Measurements from ENCODE around the gene BEGAIN.
A peak's percentile ranks its signal among the peaks of the same experiment; 100 is the strongest.

The BEGAIN gene

GRCh38 chr14:100592461-100592891, 5.3 kb upstream of the BEGAIN start:
- H4K8ac ChIP-seq (ENCODE audit: low read depth, low read length): no peak overlapping the region
- DNase-seq (ENCODE audit: low spot score): no peak
- H3K4me2 ChIP-seq (ENCODE audit: insufficient read depth, low read length, poor library complexity, severe bottlenecking): no peak overlapping the region
- no peak overlapping the region for H3K4ac ChIP-seq (ENCODE audit: low read length)
- no peak overlapping the region for H3K14ac ChIP-seq (ENCODE audit: low read length)
- H3K23ac ChIP-seq (ENCODE audit: low read depth, low read length, poor library complexity): peak overlapping the region; percentile 71
- H3K36me3 ChIP-seq (replicated peaks in 1 of 2; ENCODE audit: control insufficient read depth in 2 of 2, insufficient read depth in 2 of 2, low read length in 2 of 2): no peaks in the 10 kb centered on the region
- no peak overlapping the region for H3K27ac ChIP-seq (replicated peaks; ENCODE audit: low read length)
- H2AK5ac ChIP-seq (ENCODE audit: low read depth, low read length): peak overlapping the region; percentile 68
- peak overlapping the region; percentile 11 for H3K18ac ChIP-seq (ENCODE audit: low read length)
- peak overlapping the region; percentile 7 for H3K9ac ChIP-seq (ENCODE audit: low read depth, low read length, poor library complexity)
- H4K91ac ChIP-seq (ENCODE audit: low read depth, low read length, poor library complexity): no peak overlapping the region
- H3K27me3 ChIP-seq (ENCODE audit: control insufficient read depth in 3 of 3, insufficient read depth in 3 of 3, low read depth in 1 of 3, low read length in 3 of 3): peaks cover 0 to 69% (median 10%) of the 10 kb centered on the region in 3 experiments
- no peak overlapping the region for H2AFZ ChIP-seq (ENCODE audit: low read length)
- no CpG with 5 or more reads among the region's 10 CpGs for WGBS, 2 donors (ENCODE audit: extremely low coverage in 2 of 2, insufficient read length in 2 of 2, insufficient replicate concordance in 1 of 2)
- H2BK12ac ChIP-seq (ENCODE audit: low read length): no peak overlapping the region
- H2BK5ac ChIP-seq (ENCODE audit: low read length): no peak overlapping the region
- peaks cover 1% of the 10 kb centered on the region for H3K79me1 ChIP-seq (ENCODE audit: low read depth, low read length)
- H3K9me3 ChIP-seq (replicated peaks in 1 of 2; ENCODE audit: control insufficient read depth in 2 of 2, insufficient read depth in 1 of 2, low read depth in 1 of 2, low read length in 2 of 2): no peaks in the 10 kb centered on the region
- peak overlapping the region; percentile 69 for H2BK15ac ChIP-seq (ENCODE audit: low read length)
- H3K4me3 ChIP-seq (ENCODE audit: low read length in 2 of 2): no peak overlapping the region
- peak overlapping the region; percentile 48 for H2BK120ac ChIP-seq (ENCODE audit: low read depth, low read length)
- peaks cover 0 to 19% of the 10 kb centered on the region in 2 donors for H3K4me1 ChIP-seq (ENCODE audit: control insufficient read depth in 2 of 2, insufficient read depth in 1 of 2, low read depth in 1 of 2, low read length in 2 of 2)

GRCh38 chr14:100591453-100592371, 4.5 kb upstream of the BEGAIN start:
- H3K27ac ChIP-seq (replicated peaks; ENCODE audit: low read length): no peak overlapping the region
- no peak overlapping the region for H3K4me2 ChIP-seq (ENCODE audit: insufficient read depth, low read length, poor library complexity, severe bottlenecking)
- H2BK12ac ChIP-seq (ENCODE audit: low read length): peak overlapping the region; percentile 30
- no peaks in the 10 kb centered on the region for H3K9me3 ChIP-seq (replicated peaks in 1 of 2; ENCODE audit: control insufficient read depth in 2 of 2, insufficient read depth in 1 of 2, low read depth in 1 of 2, low read length in 2 of 2)
- H4K91ac ChIP-seq (ENCODE audit: low read depth, low read length, poor library complexity): peak overlapping the region; percentile 41
- no peak overlapping the region for H3K14ac ChIP-seq (ENCODE audit: low read length)
- no peak overlapping the region for H3K4ac ChIP-seq (ENCODE audit: low read length)
- no peak for DNase-seq (ENCODE audit: low spot score)
- peak overlapping the region; percentile 64 for H2BK120ac ChIP-seq (ENCODE audit: low read depth, low read length)
- H2BK5ac ChIP-seq (ENCODE audit: low read length): no peak overlapping the region
- peaks cover 0 to 19% of the 10 kb centered on the region in 2 donors for H3K4me1 ChIP-seq (ENCODE audit: control insufficient read depth in 2 of 2, insufficient read depth in 1 of 2, low read depth in 1 of 2, low read length in 2 of 2)
- WGBS, 2 donors (ENCODE audit: extremely low coverage in 2 of 2, insufficient read length in 2 of 2, insufficient replicate concordance in 1 of 2): no CpG with 5 or more reads among the region's 16 CpGs
- H2AFZ ChIP-seq (ENCODE audit: low read length): no peak overlapping the region
- peaks cover 1% of the 10 kb centered on the region for H3K79me1 ChIP-seq (ENCODE audit: low read depth, low read length)
- peak overlapping the region; percentile 54 for H3K9ac ChIP-seq (ENCODE audit: low read depth, low read length, poor library complexity)
- peak overlapping the region; percentile 71 for H3K23ac ChIP-seq (ENCODE audit: low read depth, low read length, poor library complexity)
- no peak overlapping the region for H3K4me3 ChIP-seq (ENCODE audit: low read length in 2 of 2)
- peak overlapping the region; percentile 8 for H4K8ac ChIP-seq (ENCODE audit: low read depth, low read length)
- H3K27me3 ChIP-seq (ENCODE audit: control insufficient read depth in 3 of 3, insufficient read depth in 3 of 3, low read depth in 1 of 3, low read length in 3 of 3): peaks cover 0 to 71% (median 10%) of the 10 kb centered on the region in 3 experiments
- H2BK15ac ChIP-seq (ENCODE audit: low read length): peak overlapping the region; percentile 69
- peak overlapping the region; percentile 91 for H2AK5ac ChIP-seq (ENCODE audit: low read depth, low read length)
- H3K36me3 ChIP-seq (replicated peaks in 1 of 2; ENCODE audit: control insufficient read depth in 2 of 2, insufficient read depth in 2 of 2, low read length in 2 of 2): no peaks in the 10 kb centered on the region
- H3K18ac ChIP-seq (ENCODE audit: low read length): peak overlapping the region; percentile 77

- H2BK12ac ChIP-seq (ENCODE audit: low read length): peak overlapping the region; percentile 30
- WGBS, 2 donors (ENCODE audit: extremely low coverage in 2 of 2, insufficient read length in 2 of 2, insufficient replicate concordance in 1 of 2): 100% methylated on average over 1 of the region's 14 CpGs; no CpG with 5 or more reads in 1 of the 2 donors
- H3K18ac ChIP-seq (ENCODE audit: low read length): peak overlapping the region; percentile 77
- peak overlapping the region; percentile 40 for H2BK15ac ChIP-seq (ENCODE audit: low read length)
- H3K36me3 ChIP-seq (replicated peaks in 1 of 2; ENCODE audit: control insufficient read depth in 2 of 2, insufficient read depth in 2 of 2, low read length in 2 of 2): no peaks in the 10 kb centered on the region
- H2BK5ac ChIP-seq (ENCODE audit: low read length): no peak overlapping the region
- H3K27ac ChIP-seq (replicated peaks; ENCODE audit: low read length): no peak overlapping the region
- H3K9me3 ChIP-seq (replicated peaks in 1 of 2; ENCODE audit: control insufficient read depth in 2 of 2, insufficient read depth in 1 of 2, low read depth in 1 of 2, low read length in 2 of 2): no peaks in the 10 kb centered on the region
- no peak for DNase-seq (ENCODE audit: low spot score)
- peak overlapping the region; percentile 8 for H4K8ac ChIP-seq (ENCODE audit: low read depth, low read length)
- H4K91ac ChIP-seq (ENCODE audit: low read depth, low read length, poor library complexity): peak overlapping the region; percentile 41
- peaks cover 2 to 23% of the 10 kb centered on the region in 2 donors for H3K4me1 ChIP-seq (ENCODE audit: control insufficient read depth in 2 of 2, insufficient read depth in 1 of 2, low read depth in 1 of 2, low read length in 2 of 2)
- H3K79me1 ChIP-seq (ENCODE audit: low read depth, low read length): peaks cover 1% of the 10 kb centered on the region
- no peak overlapping the region for H2AFZ ChIP-seq (ENCODE audit: low read length)
- H3K23ac ChIP-seq (ENCODE audit: low read depth, low read length, poor library complexity): peak overlapping the region; percentile 21
- H3K9ac ChIP-seq (ENCODE audit: low read depth, low read length, poor library complexity): peak overlapping the region; percentile 54
- H3K4me2 ChIP-seq (ENCODE audit: insufficient read depth, low read length, poor library complexity, severe bottlenecking): no peak overlapping the region
- H2AK5ac ChIP-seq (ENCODE audit: low read depth, low read length): peak overlapping the region; percentile 91
- no peak overlapping the region for H2BK120ac ChIP-seq (ENCODE audit: low read depth, low read length)
- H3K4ac ChIP-seq (ENCODE audit: low read length): peak overlapping the region; percentile 20
- H3K27me3 ChIP-seq (ENCODE audit: control insufficient read depth in 3 of 3, insufficient read depth in 3 of 3, low read depth in 1 of 3, low read length in 3 of 3): peaks cover 2 to 75% (median 16%) of the 10 kb centered on the region in 3 experiments
- no peak overlapping the region for H3K4me3 ChIP-seq (ENCODE audit: low read length in 2 of 2)
- no peak overlapping the region for H3K14ac ChIP-seq (ENCODE audit: low read length)
Measured at GRCh38 chr14:100590726-100591452, 3.7 kb upstream of the BEGAIN start.

Data from neuronal stem cell (in vitro differentiated cells).